Right lobe of liver (tissue), 4 donors: ENCODE measurements around the gene KIF23.

Experiments used
- POLR2A ChIP-seq: fragments of 450-650 bp; IDR thresholded peaks from one replicate; pipeline ENCODE4 v1.6.1; 2017; ENCODE audit warnings: antibody characterized with exemption, mild to moderate bottlenecking
- TF ChIP-seq, protein P1 (sequence below), 4 donors: fragments of 200-600 bp in 3 of 4; fragments of 450-650 bp in 1 of 4; IDR thresholded peaks; one replicate each; pipeline versions ENCODE4 v1.5.1 to v1.8.0; 2016 to 2022; ENCODE audit warnings: antibody characterized with exemption in 4 of 4, mild to moderate bottlenecking in 2 of 4
- donor health status: DM: no; HTN: no; CAD: no.
- donor health status: DM: no; HTN: no; CAD: no.
- donor health status: DM: no; HTN: yes; CAD: no.

- TF ChIP-seq POLR2A = no peak
- TF ChIP-seq, protein P1, sequence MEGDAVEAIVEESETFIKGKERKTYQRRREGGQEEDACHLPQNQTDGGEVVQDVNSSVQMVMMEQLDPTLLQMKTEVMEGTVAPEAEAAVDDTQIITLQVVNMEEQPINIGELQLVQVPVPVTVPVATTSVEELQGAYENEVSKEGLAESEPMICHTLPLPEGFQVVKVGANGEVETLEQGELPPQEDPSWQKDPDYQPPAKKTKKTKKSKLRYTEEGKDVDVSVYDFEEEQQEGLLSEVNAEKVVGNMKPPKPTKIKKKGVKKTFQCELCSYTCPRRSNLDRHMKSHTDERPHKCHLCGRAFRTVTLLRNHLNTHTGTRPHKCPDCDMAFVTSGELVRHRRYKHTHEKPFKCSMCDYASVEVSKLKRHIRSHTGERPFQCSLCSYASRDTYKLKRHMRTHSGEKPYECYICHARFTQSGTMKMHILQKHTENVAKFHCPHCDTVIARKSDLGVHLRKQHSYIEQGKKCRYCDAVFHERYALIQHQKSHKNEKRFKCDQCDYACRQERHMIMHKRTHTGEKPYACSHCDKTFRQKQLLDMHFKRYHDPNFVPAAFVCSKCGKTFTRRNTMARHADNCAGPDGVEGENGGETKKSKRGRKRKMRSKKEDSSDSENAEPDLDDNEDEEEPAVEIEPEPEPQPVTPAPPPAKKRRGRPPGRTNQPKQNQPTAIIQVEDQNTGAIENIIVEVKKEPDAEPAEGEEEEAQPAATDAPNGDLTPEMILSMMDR (IDR thresholded peaks at IDR 0.05) = no peak
These were observed 25.9 kb upstream of the KIF23 start for GRCh38 chr15:69388260-69388705.
